Trophoblast cell (in vitro differentiated cells and primary cell): Measurements from ENCODE around the gene MED25.

ENCODE experiments used
- DNase-seq, 2 donors: peaks; one replicate each; pipeline ENCODE4 v3.0.0-alpha.2; 2016
- H2AFZ ChIP-seq: 2 replicates; pipeline ENCODE4 v1.6.1; 2013; ENCODE audit warnings: low read length, moderate library complexity, mild to moderate bottlenecking; ENCODE audit not compliant: insufficient read depth, poor library complexity
- H2AK5ac ChIP-seq: 2 replicates; pipeline ENCODE4 v1.6.1; 2013; ENCODE audit warnings: mild to moderate bottlenecking, low read length
- H2BK120ac ChIP-seq: 2 replicates; pipeline ENCODE4 v1.6.1; 2013; ENCODE audit warnings: low read length, mild to moderate bottlenecking, moderate library complexity; ENCODE audit not compliant: insufficient read depth, poor library complexity
- H2BK12ac ChIP-seq: 2 replicates; pipeline ENCODE4 v1.6.1; 2013; ENCODE audit warnings: mild to moderate bottlenecking, low read length, moderate library complexity
- H2BK5ac ChIP-seq: 2 replicates; pipeline ENCODE4 v1.6.1; 2013; ENCODE audit warnings: low read length, low read depth, moderate library complexity, mild to moderate bottlenecking; ENCODE audit not compliant: poor library complexity
- H3K14ac ChIP-seq: 2 replicates; pipeline ENCODE4 v1.6.1; 2013; ENCODE audit warnings: mild to moderate bottlenecking, low read length
- H3K18ac ChIP-seq: 2 replicates; pipeline ENCODE4 v1.6.1; 2013; ENCODE audit warnings: mild to moderate bottlenecking, low read length
- H3K23ac ChIP-seq: 2 replicates; pipeline ENCODE4 v1.6.1; 2013; ENCODE audit warnings: low read length
- H3K27ac ChIP-seq: 2 replicates; pipeline ENCODE4 v1.5.1; 2013; ENCODE audit warnings: low read depth, mild to moderate bottlenecking, inconsistent platforms, low read length, moderate library complexity
- H3K27me3 ChIP-seq: 2 replicates; pipeline ENCODE4 v1.6.1; 2013; ENCODE audit warnings: inconsistent platforms, mild to moderate bottlenecking, low read length, moderate library complexity; ENCODE audit not compliant: insufficient read depth
- H3K36me3 ChIP-seq, 2 experiments: 1 replicate in 1 of 2; 2 replicates in 1 of 2; pipeline ENCODE4 v1.6.1; 2013; ENCODE audit warnings: low read length in 2 of 2, mild to moderate bottlenecking in 2 of 2, moderate library complexity in 1 of 2; ENCODE audit not compliant: insufficient read depth in 2 of 2, control insufficient read depth in 1 of 2
- H3K4ac ChIP-seq: 2 replicates; pipeline ENCODE4 v1.6.1; 2013; ENCODE audit warnings: low read depth, mild to moderate bottlenecking, low read length, moderate library complexity
- H3K4me1 ChIP-seq, 2 experiments: 1 replicate in 1 of 2; 2 replicates in 1 of 2; pipeline ENCODE4 v1.6.1; 2013; ENCODE audit warnings: low read length in 2 of 2, mild to moderate bottlenecking in 2 of 2, moderate library complexity in 1 of 2; ENCODE audit not compliant: insufficient read depth in 2 of 2, control insufficient read depth in 1 of 2
- H3K4me2 ChIP-seq: 2 replicates; pipeline ENCODE4 v1.6.1; 2013; ENCODE audit warnings: inconsistent platforms, mild to moderate bottlenecking, low read length, moderate library complexity
- H3K4me3 ChIP-seq: 2 replicates; pipeline ENCODE4 v1.5.1; 2013; ENCODE audit warnings: mild to moderate bottlenecking, low read depth, low read length, inconsistent platforms
- H3K79me1 ChIP-seq: one replicate; pipeline ENCODE4 v1.6.1; 2013; ENCODE audit warnings: low read length
- H3K79me2 ChIP-seq: 2 replicates; pipeline ENCODE4 v1.6.1; 2013; ENCODE audit warnings: low read length, mild to moderate bottlenecking; ENCODE audit not compliant: control insufficient read depth, insufficient read depth, poor library complexity
- H3K9ac ChIP-seq: 2 replicates; pipeline ENCODE4 v1.6.1; 2013; ENCODE audit warnings: mild to moderate bottlenecking, low read length
- H3K9me3 ChIP-seq: 2 replicates; pipeline ENCODE4 v1.6.1; 2013; ENCODE audit warnings: low read depth, mild to moderate bottlenecking, control low read depth, inconsistent platforms, low read length; ENCODE audit not compliant: insufficient read depth
- H4K12ac ChIP-seq: 2 replicates; pipeline ENCODE4 v1.6.1; 2013; ENCODE audit warnings: low read depth, mild to moderate bottlenecking, low read length, moderate library complexity
- H4K8ac ChIP-seq: 2 replicates; pipeline ENCODE4 v1.6.1; 2013; ENCODE audit warnings: low read depth, mild to moderate bottlenecking, low read length, moderate library complexity
- H4K91ac ChIP-seq: one replicate; pipeline ENCODE4 v1.6.1; 2013; ENCODE audit warnings: low read depth, mild to moderate bottlenecking, low read length, moderate library complexity
- WGBS: extraction: QIAGEN DNeasy Blood & Tissue Kit; methylation state at CpG from one replicate; pipeline ENCODE4 v1.1.7; 2013; ENCODE audit warnings: missing lambda C conversion rate; ENCODE audit not compliant: insufficient read length, insufficient coverage; ENCODE audit errors: extremely low coverage; 5-methylcytosine and 5-hydroxymethylcytosine counted together

MED25 gene

GRCh38 chr19:49857061-49857837 is 39.2 kb downstream of the MED25 start:
- Histone ChIP-seq H2AFZ (no peak overlapping the region), H3K79me2 (peaks cover 3% of the 10 kb centered on the region), H3K4ac (no peak overlapping the region), H2BK120ac (no peak overlapping the region), H3K14ac (no peak overlapping the region), H2BK12ac (no peak overlapping the region), H4K12ac (no peak overlapping the region), H3K9me3 (no peaks in the 10 kb centered on the region), H3K4me1 (peaks cover 1 to 12% of the 10 kb centered on the region in 2 experiments), H3K36me3 (peaks cover 76 to 81% of the 10 kb centered on the region in 2 experiments), H3K27me3 (no peaks in the 10 kb centered on the region), H2BK5ac (no peak overlapping the region), H3K4me3 (no peak overlapping the region), H3K79me1 (no peaks in the 10 kb centered on the region), H3K23ac (no peak overlapping the region), H4K8ac (no peak overlapping the region), H3K9ac (no peak overlapping the region), H2AK5ac (no peak overlapping the region), H3K18ac (no peak overlapping the region), H3K27ac (no peak overlapping the region), H3K4me2 (no peak overlapping the region), H4K91ac (no peak overlapping the region)
- DNase-seq = no peak
- no CpG with 5 or more reads among the region's 26 CpGs for WGBS

- H4K8ac ChIP-seq = no peak overlapping the region
- no peaks in the 10 kb centered on the region for H3K9me3 ChIP-seq
- H2AFZ ChIP-seq = no peak overlapping the region
- no peak overlapping the region for H3K4ac ChIP-seq
- H3K4me2 ChIP-seq = no peak overlapping the region
- no peak overlapping the region for H3K4me3 ChIP-seq
- no peak overlapping the region for H4K12ac ChIP-seq
- no peaks in the 10 kb centered on the region for H3K27me3 ChIP-seq
- no peaks in the 10 kb centered on the region for H3K79me1 ChIP-seq
- no CpG with 5 or more reads among the region's 5 CpGs for WGBS
- H2AK5ac ChIP-seq = no peak overlapping the region
- no peak overlapping the region for H3K9ac ChIP-seq
- H3K23ac ChIP-seq = no peak overlapping the region
- no peak overlapping the region for H2BK5ac ChIP-seq
- peaks cover 0 to 9% of the 10 kb centered on the region in 2 experiments for H3K4me1 ChIP-seq
- peaks cover 79 to 85% of the 10 kb centered on the region in 2 experiments for H3K36me3 ChIP-seq
- H3K18ac ChIP-seq = no peak overlapping the region
- H4K91ac ChIP-seq = no peak overlapping the region
- peaks cover 2% of the 10 kb centered on the region for H3K79me2 ChIP-seq
- H3K14ac ChIP-seq = no peak overlapping the region
- H2BK120ac ChIP-seq = no peak overlapping the region
- DNase-seq = no peak
- H2BK12ac ChIP-seq = no peak overlapping the region
- H3K27ac ChIP-seq = no peak overlapping the region
Measured at GRCh38 chr19:49857838-49858087, 39.7 kb downstream of the MED25 start.

GRCh38 chr19:49858088-49858985 is 40.2 kb downstream of the MED25 start:
- Histone ChIP-seq H3K14ac (no peak overlapping the region), H3K4ac (no peak overlapping the region), H2BK120ac (no peak overlapping the region), H3K27ac (no peak overlapping the region), H3K9me3 (no peaks in the 10 kb centered on the region), H4K91ac (no peak overlapping the region), H2BK5ac (no peak overlapping the region), H3K4me3 (no peak overlapping the region), H3K4me1 (peaks cover 0 to 8% of the 10 kb centered on the region in 2 experiments), H3K27me3 (no peaks in the 10 kb centered on the region), H2BK12ac (no peak overlapping the region), H3K4me2 (no peak overlapping the region), H3K36me3 (peaks cover 84 to 91% of the 10 kb centered on the region in 2 experiments), H2AK5ac (no peak overlapping the region), H2AFZ (no peak overlapping the region), H3K18ac (no peak overlapping the region), H3K23ac (no peak overlapping the region), H4K8ac (no peak overlapping the region), H3K79me1 (no peaks in the 10 kb centered on the region), H4K12ac (peak overlapping the region; percentile 16), H3K79me2 (peaks cover 2% of the 10 kb centered on the region), H3K9ac (no peak overlapping the region)
- no CpG with 5 or more reads among the region's 37 CpGs for WGBS
- peak; percentile 31 to 47 for DNase-seq

GRCh38 chr19:49859682-49860335 is 41.7 kb downstream of the MED25 start:
- Histone ChIP-seq H2BK12ac (no peak overlapping the region), H3K23ac (no peak overlapping the region), H4K12ac (no peak overlapping the region), H3K27me3 (no peaks in the 10 kb centered on the region), H3K9ac (no peak overlapping the region), H3K14ac (no peak overlapping the region), H3K4me2 (no peak overlapping the region), H3K79me2 (no peaks in the 10 kb centered on the region), H2BK120ac (no peak overlapping the region), H3K36me3 (peaks cover 88 to 96% of the 10 kb centered on the region in 2 experiments), H3K4me3 (no peak overlapping the region), H2BK5ac (no peak overlapping the region), H4K8ac (no peak overlapping the region), H3K9me3 (no peaks in the 10 kb centered on the region), H4K91ac (no peak overlapping the region), H3K4me1 (peaks cover 0 to 8% of the 10 kb centered on the region in 2 experiments), H3K27ac (no peak overlapping the region), H2AK5ac (no peak overlapping the region), H2AFZ (no peak overlapping the region), H3K79me1 (no peaks in the 10 kb centered on the region), H3K18ac (no peak overlapping the region), H3K4ac (no peak overlapping the region)
- peak in 1 of 2 donors; percentile 29 for DNase-seq
- WGBS = no CpG with 5 or more reads among the region's 22 CpGs
